PC-9 (cell line): Measurements from ENCODE around the gene MAZ. TPM values are rescaled to one million over a fixed set of nuclear protein-coding genes. Genes with fewer than 3 reads are reported as not detected.

Source experiments
- BruUV-seq: library from RNA; stranded (reverse); fragments of 400-500 nt; replicated peaks from 2 replicates; lab custom pipeline; 2021; lab: Mats Ljungman, UMichigan
- CTCF ChIA-PET: fragments of 300-600 bp; sonication (Branson Sonifier 250); formaldehyde crosslinking; loops from one replicate; lab custom pipeline; 2022; ENCODE audit warnings: antibody characterized with exemption; lab: Charles Lee
- POLR2A ChIA-PET: fragments of 300-600 bp; sonication (Branson Sonifier 250); formaldehyde crosslinking; loops from one replicate; lab custom pipeline; 2022; ENCODE audit warnings: antibody characterized with exemption; ENCODE audit not compliant: unreplicated experiment; lab: Charles Lee
- DNase-seq, 2 experiments: peaks; one replicate each; pipeline versions ENCODE4 v3.0.0 to v3.0.0-alpha.2; 2015 to 2022; ENCODE audit warnings: mixed read lengths in 1 of 2
- H2AFZ ChIP-seq: fragments of 200-600 bp; sonication (generic); 2 replicates; pipeline ENCODE4 v1.8.1; 2017; ENCODE audit warnings: antibody characterized with exemption
- H3F3A ChIP-seq: fragments of 200-600 bp; sonication (generic); 2 replicates; pipeline ENCODE4 v1.8.1; 2017; ENCODE audit warnings: antibody characterized with exemption, mild to moderate bottlenecking, low read depth; ENCODE audit not compliant: insufficient read depth
- H3K27ac ChIP-seq: fragments of 200-600 bp; sonication (generic); 2 replicates; pipeline ENCODE4 v1.6.1; 2016; ENCODE audit warnings: mixed run types
- H3K27me3 ChIP-seq: fragments of 200-600 bp; sonication (generic); 2 replicates; pipeline ENCODE4 v1.6.1; 2016; ENCODE audit warnings: low read depth, mixed run types; ENCODE audit not compliant: insufficient read depth
- H3K36me3 ChIP-seq: fragments of 200-600 bp; sonication (generic); 2 replicates; pipeline ENCODE4 v1.6.1; 2016; ENCODE audit warnings: low read depth, mixed run types
- H3K4me1 ChIP-seq: fragments of 200-600 bp; sonication (generic); replicated peaks from 2 replicates; pipeline ENCODE4 v1.6.1; 2016; ENCODE audit warnings: mixed run types; ENCODE audit not compliant: insufficient read depth
- H3K4me2 ChIP-seq: fragments of 200-600 bp; sonication (generic); 2 replicates; pipeline ENCODE4 v1.6.1; 2017; ENCODE audit warnings: mixed run types
- H3K4me3 ChIP-seq: fragments of 200-600 bp; sonication (generic); 2 replicates; pipeline ENCODE4 v1.6.1; 2016; ENCODE audit warnings: mixed run types
- H3K79me2 ChIP-seq: fragments of 200-600 bp; sonication (generic); 2 replicates; pipeline ENCODE4 v1.6.1; 2017; ENCODE audit warnings: low read depth, mixed run types
- H3K9me2 ChIP-seq: fragments of 200-600 bp; sonication (generic); 2 replicates; pipeline ENCODE4 v1.8.1; 2017; ENCODE audit warnings: mild to moderate bottlenecking; ENCODE audit not compliant: insufficient read depth
- H3K9me3 ChIP-seq: fragments of 200-600 bp; sonication (generic); 2 replicates; pipeline ENCODE4 v1.8.1; 2016; ENCODE audit warnings: low read depth; ENCODE audit not compliant: insufficient read depth
- H4K20me1 ChIP-seq: fragments of 200-600 bp; sonication (generic); 2 replicates; pipeline ENCODE4 v1.8.1; 2017; ENCODE audit not compliant: insufficient read depth
- EZH2 ChIP-seq: fragments of 200-600 bp; sonication (generic); IDR thresholded peaks from 2 replicates; pipeline ENCODE4 v1.8.0; 2017; ENCODE audit warnings: antibody characterized with exemption, low read depth
- intact Hi-C: fragments of 100-400 bp; cut with micrococcal nuclease; formaldehyde crosslinking; loops from one replicate; pipeline ENCODE4 v1.10.0; 2022; ENCODE audit not compliant: unreplicated experiment
- total RNA-seq: library from RNA; stranded (reverse); gene quantifications from 2 replicates; pipeline ENCODE4 v1.2.3, GENCODE V29; 2021
- TF ChIP-seq, protein P1 (sequence below): fragments of 200-600 bp; sonication (generic); conservative IDR thresholded peaks from 2 replicates; pipeline ENCODE4 v1.6.1; 2017; ENCODE audit warnings: mixed run types, antibody characterized with exemption, mild to moderate bottlenecking, moderate library complexity

MAZ gene
- total RNA-seq, 1 experiment from 2014 or later: 481 TPM

DNA sequence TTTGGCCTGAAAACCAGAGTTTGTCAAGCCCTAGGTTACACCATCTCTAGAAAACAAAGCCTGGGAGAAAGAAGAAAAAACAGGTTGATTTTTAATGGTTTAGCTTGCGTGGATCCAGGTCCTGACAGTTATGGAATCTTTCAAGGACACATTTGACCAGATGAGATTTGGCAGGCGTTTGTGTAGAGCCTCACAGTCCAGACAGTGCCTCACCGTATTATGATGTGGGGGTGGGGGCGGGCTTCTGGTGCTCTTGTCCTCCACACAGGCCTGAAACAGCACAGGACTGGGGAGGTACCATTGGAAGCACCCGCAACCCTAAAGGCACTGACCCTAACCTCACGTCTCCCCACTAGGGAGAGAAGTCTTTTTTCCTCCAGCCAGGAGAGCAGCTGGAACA lies 33.5 kb downstream of the MAZ start:
- TF ChIP-seq, protein P1, sequence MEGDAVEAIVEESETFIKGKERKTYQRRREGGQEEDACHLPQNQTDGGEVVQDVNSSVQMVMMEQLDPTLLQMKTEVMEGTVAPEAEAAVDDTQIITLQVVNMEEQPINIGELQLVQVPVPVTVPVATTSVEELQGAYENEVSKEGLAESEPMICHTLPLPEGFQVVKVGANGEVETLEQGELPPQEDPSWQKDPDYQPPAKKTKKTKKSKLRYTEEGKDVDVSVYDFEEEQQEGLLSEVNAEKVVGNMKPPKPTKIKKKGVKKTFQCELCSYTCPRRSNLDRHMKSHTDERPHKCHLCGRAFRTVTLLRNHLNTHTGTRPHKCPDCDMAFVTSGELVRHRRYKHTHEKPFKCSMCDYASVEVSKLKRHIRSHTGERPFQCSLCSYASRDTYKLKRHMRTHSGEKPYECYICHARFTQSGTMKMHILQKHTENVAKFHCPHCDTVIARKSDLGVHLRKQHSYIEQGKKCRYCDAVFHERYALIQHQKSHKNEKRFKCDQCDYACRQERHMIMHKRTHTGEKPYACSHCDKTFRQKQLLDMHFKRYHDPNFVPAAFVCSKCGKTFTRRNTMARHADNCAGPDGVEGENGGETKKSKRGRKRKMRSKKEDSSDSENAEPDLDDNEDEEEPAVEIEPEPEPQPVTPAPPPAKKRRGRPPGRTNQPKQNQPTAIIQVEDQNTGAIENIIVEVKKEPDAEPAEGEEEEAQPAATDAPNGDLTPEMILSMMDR: no peak
- no peak for TF ChIP-seq EZH2
- no TSS peak for BruUV-seq
- Histone ChIP-seq H2AFZ (no peak overlapping the region), H3K36me3 (peaks cover 4% of the 10 kb centered on the region; the same call in 1 of the 2 replicates), H4K20me1 (no peaks in the 10 kb centered on the region), H3K27me3 (no peaks in the 10 kb centered on the region), H3K4me3 (no peak overlapping the region), H3K27ac (no peak overlapping the region), H3K4me2 (no peak overlapping the region), H3K4me1 (no peaks in the 10 kb centered on the region), H3K9me3 (no peaks in the 10 kb centered on the region), H3F3A (no peaks in the 10 kb centered on the region; the same call in 1 of the 2 replicates), H3K79me2 (no peaks in the 10 kb centered on the region), H3K9me2 (no peaks in the 10 kb centered on the region)
- DNase-seq: no peak
- POLR2A ChIA-PET: no interaction called here
- intact Hi-C loops: no loop called here
- CTCF ChIA-PET: no interaction called here

DNA sequence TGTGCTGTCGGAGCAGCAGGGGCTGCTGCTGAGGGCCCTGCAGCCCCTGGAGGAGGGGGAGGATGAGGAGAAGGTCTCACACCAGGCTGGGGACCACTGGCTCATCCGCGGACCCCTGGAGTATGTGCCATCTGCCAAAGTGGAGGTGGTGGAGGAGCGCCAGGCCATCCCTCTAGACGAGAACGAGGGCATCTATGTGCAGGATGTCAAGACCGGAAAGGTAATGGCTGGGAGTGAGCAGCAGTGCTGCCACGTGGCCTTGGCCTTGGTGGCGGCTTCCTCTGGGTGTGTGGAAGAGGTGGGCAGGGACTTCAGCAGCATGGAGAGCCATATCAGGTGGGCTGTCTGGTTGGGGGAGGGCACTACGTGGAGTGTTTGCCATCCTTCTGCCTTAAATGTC lies 33.9 kb downstream of the MAZ start:
- POLR2A ChIA-PET: no interaction called here
- no peak overlapping the region for H3K27ac ChIP-seq
- intact Hi-C loops: no loop called here

DNA sequence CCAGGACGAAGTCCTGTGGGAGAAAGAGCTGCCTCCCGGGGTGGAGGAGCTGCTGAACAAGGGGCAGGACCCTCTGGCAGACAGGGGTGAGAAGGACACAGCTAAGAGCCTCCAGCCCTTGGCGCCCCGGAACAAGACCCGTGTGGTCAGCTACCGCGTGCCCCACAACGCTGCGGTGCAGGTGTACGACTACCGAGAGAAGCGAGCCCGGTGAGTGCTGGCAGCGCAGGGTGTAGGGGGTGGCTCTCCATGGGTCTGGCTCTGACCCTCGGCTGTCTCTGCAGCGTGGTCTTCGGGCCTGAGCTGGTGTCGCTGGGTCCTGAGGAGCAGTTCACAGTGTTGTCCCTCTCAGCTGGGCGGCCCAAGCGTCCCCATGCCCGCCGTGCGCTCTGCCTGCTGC lies 35.3 kb downstream of the MAZ start:
- DNase-seq: no peak
- Histone ChIP-seq H3K4me3 (no peak overlapping the region), H3K27me3 (no peaks in the 10 kb centered on the region), H4K20me1 (no peaks in the 10 kb centered on the region), H3K79me2 (no peaks in the 10 kb centered on the region), H2AFZ (no peak overlapping the region), H3K9me3 (no peaks in the 10 kb centered on the region), H3K36me3 (no peaks in the 10 kb centered on the region), H3K4me1 (no peaks in the 10 kb centered on the region), H3K4me2 (no peak overlapping the region), H3F3A (no peaks in the 10 kb centered on the region), H3K27ac (no peak overlapping the region), H3K9me2 (no peaks in the 10 kb centered on the region)
- BruUV-seq: no TSS peak
- ChIA-PET POLR2A (interaction anchor here (0.6 kb wide), 1 partner anchor 26 kb away, joined by 4 read pairs; the partner anchor contains the start of gene PAGR1), CTCF (no interaction called here)
- TF ChIP-seq, protein P1: no peak
- no peak for TF ChIP-seq EZH2
- intact Hi-C loops: no loop called here

More for the DNA sequence above, 33.9 kb downstream of the MAZ start:
- H3K4me1 ChIP-seq: no peaks in the 10 kb centered on the region
- no peaks in the 10 kb centered on the region for H3K27me3 ChIP-seq
- no peaks in the 10 kb centered on the region for H3K9me3 ChIP-seq
- no peak overlapping the region for H3K4me3 ChIP-seq
- H3K4me2 ChIP-seq: no peak overlapping the region
- no peak overlapping the region for H2AFZ ChIP-seq
- TF ChIP-seq, protein P1: no peak
- no peak for TF ChIP-seq EZH2
- no TSS peak for BruUV-seq
- no peaks in the 10 kb centered on the region for H4K20me1 ChIP-seq
- H3K79me2 ChIP-seq: no peaks in the 10 kb centered on the region
- no peaks in the 10 kb centered on the region; the same call in 1 of the 2 replicates for H3F3A ChIP-seq
- H3K9me2 ChIP-seq: no peaks in the 10 kb centered on the region
- CTCF ChIA-PET: no interaction called here
- DNase-seq: no peak
- 0 out of 2 replicates have a peak, but pooled peaks cover under 1% of the 10 kb centered on the region for H3K36me3 ChIP-seq
